Activated naive CD8-positive, alpha-beta T cell treated with anti-CD3 and anti-CD28 coated beads for 36 hours (primary cell): ENCODE data around the gene PSMG1. TPM values are rescaled to one million over a fixed set of nuclear protein-coding genes. Genes with fewer than 3 reads are reported as not detected.

ENCODE experiments used
- DNase-seq: peaks from one replicate; pipeline ENCODE4 v3.0.0; 2021
- H3K27ac Mint-ChIP-seq: one replicate; pipeline ENCODE4 v1.8.0; 2022; ENCODE audit warnings: mild to moderate bottlenecking, moderate library complexity, mixed read lengths
- H3K27me3 Mint-ChIP-seq: one replicate; pipeline ENCODE4 v1.8.0; 2022; ENCODE audit warnings: mild to moderate bottlenecking, mixed read lengths
- H3K36me3 Mint-ChIP-seq: one replicate; pipeline ENCODE4 v1.8.0; 2021; ENCODE audit warnings: mild to moderate bottlenecking, mixed read lengths
- H3K4me1 Mint-ChIP-seq: one replicate; pipeline ENCODE4 v1.8.0; 2021; ENCODE audit warnings: mixed read lengths
- H3K4me3 Mint-ChIP-seq: one replicate; pipeline ENCODE4 v1.8.0; 2022; ENCODE audit warnings: mild to moderate bottlenecking, moderate library complexity, mixed read lengths
- H3K9me3 Mint-ChIP-seq: one replicate; pipeline ENCODE4 v1.8.0; 2022; ENCODE audit warnings: mixed read lengths
- total RNA-seq, 2 experiments: library from RNA; stranded (reverse); gene quantifications; one replicate each; pipeline ENCODE4 v1.2.3, GENCODE V29; 2021

Gene PSMG1
- total RNA-seq, 2 experiments from 2014 or later, result 135 to 143 TPM

- peaks cover 32% of the 10 kb centered on the region for H3K4me1 Mint-ChIP-seq
- no peak overlapping the region for H3K4me3 Mint-ChIP-seq
- DNase-seq, result no peak
- peak overlapping the region; percentile 26 for H3K27ac Mint-ChIP-seq
- no peaks in the 10 kb centered on the region for H3K27me3 Mint-ChIP-seq
- H3K36me3 Mint-ChIP-seq, result peaks cover 38% of the 10 kb centered on the region
- no peaks in the 10 kb centered on the region for H3K9me3 Mint-ChIP-seq
Observed at GRCh38 chr21:39198800-39199199, 15.5 kb upstream of the PSMG1 start.

DNA sequence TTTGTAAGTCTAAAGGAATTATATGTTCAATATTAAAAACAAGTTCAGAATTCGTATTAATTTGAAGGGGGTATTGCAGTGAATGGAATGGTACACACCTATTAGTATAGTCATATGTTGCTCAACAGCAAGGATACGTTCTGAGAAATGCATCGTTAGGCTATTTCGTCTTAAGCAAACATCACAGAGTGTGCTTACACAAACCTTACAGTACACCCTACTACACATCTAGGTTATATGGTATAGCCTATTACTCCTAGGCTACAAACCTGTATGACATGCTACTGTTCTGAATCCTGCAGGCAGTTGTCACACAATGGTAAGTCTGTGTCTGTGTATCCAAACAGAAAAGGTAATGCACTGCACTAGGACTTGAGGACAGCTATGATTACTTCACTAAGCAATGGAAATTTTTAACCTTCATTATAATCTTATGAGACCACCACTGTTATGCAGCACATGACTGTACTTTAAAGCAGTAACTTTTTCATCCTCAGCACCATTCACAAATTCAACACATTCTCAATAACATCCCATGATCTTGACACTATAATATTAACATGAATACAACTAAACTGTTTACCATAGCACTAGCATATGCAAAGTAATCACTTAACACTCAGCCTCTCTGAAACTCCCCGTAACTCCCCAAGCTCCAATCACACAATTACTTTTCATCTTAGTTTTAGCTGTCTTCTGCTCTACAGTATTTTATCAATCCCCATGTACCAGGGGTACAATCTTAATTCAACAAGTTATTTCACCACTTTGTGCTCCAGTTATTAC lies 14.4 kb upstream of the PSMG1 start:
- Mint-ChIP-seq H3K36me3 (peaks cover 38% of the 10 kb centered on the region), H3K4me3 (no peak overlapping the region), H3K27me3 (no peaks in the 10 kb centered on the region), H3K27ac (peak overlapping the region; percentile 50), H3K9me3 (no peaks in the 10 kb centered on the region), H3K4me1 (peaks cover 32% of the 10 kb centered on the region)
- no peak for DNase-seq

- no peak for DNase-seq
- H3K27ac Mint-ChIP-seq, result peak overlapping the region; percentile 81
- H3K9me3 Mint-ChIP-seq, result no peaks in the 10 kb centered on the region
- H3K27me3 Mint-ChIP-seq, result no peaks in the 10 kb centered on the region
- H3K4me1 Mint-ChIP-seq, result peaks cover 32% of the 10 kb centered on the region
- no peak overlapping the region for H3K4me3 Mint-ChIP-seq
- peaks cover 42% of the 10 kb centered on the region for H3K36me3 Mint-ChIP-seq
Observed at GRCh38 chr21:39196838-39197237, 13.6 kb upstream of the PSMG1 start.

DNA sequence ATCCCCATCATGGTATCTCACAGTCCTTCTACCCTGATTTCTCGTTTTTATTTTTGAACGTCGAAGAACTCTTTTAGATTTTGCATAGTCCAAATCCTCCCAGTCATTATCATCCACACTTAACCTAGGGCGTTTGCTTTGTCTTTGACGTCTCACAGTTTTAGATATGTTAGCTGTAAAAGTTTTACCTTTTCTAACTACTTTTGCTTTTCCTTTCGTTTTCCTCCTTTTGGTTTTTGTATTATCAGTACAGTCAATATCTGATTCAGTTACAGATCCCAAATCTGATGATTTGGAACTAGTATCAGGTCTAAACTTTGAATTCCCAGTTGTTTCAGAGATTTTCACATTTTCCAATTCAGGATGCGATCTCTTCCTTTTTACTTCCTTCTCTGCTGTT lies 13.1 kb upstream of the PSMG1 start:
- Mint-ChIP-seq H3K27ac (peak overlapping the region; percentile 81), H3K4me1 (peaks cover 32% of the 10 kb centered on the region), H3K4me3 (peak overlapping the region; percentile 16), H3K27me3 (no peaks in the 10 kb centered on the region), H3K9me3 (no peaks in the 10 kb centered on the region), H3K36me3 (peaks cover 42% of the 10 kb centered on the region)
- DNase-seq, result no peak

DNA sequence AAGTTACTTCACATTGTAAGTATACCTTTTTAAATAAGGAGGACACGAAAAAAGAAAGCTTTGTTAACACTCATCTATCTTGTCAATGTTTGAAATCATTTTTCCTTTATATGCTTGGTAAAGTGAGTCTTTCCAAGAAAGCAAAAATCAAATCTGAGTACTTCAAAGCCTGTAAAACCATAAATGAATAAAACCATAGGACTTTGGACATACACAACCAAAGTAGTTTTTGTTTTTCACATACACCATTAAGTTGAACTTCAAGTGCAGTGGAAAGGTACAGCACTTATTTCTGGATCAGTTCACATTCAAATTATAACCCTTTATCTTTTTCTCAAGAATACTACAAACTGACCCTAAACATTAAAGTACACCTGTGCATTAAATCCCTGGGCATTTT lies 10.1 kb upstream of the PSMG1 start:
- H3K36me3 Mint-ChIP-seq, result peaks cover 39% of the 10 kb centered on the region
- H3K27ac Mint-ChIP-seq, result no peak overlapping the region
- no peaks in the 10 kb centered on the region for H3K9me3 Mint-ChIP-seq
- H3K27me3 Mint-ChIP-seq, result no peaks in the 10 kb centered on the region
- no peak overlapping the region for H3K4me3 Mint-ChIP-seq
- peaks cover 50% of the 10 kb centered on the region for H3K4me1 Mint-ChIP-seq
- DNase-seq, result no peak

DNA sequence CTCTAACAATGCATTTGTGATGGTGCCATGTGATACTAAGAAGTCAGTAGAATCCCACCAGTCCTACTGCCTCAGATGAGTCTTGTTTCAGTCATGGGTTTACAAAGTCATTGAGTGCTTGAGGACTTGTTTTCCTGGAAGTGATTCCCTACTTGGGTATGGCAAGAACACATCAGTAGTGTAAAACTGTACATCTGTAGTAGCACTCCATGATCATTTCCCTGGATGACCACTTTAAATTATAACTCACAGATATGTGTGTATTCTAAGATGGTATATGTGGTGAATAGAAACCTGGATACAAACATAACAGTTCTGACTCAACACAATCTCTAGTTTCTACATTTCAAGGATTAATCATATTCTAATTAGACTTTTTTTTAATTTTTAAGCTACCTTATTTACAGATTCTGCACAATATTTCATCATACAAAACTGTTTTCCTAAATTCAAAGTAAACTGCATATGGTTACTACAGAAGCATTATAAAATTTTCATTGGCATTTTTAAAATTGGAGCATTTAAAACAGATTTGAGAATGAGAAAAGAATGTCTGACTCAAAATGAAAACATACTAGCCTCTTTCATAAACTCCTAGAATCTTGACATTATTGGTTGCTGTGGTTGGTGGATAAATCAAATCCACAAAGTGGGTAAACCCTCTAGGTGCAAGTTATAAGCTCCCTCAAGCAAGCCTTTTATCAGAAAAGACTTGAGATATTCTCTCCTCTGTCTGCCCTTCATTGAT lies 6.8 kb upstream of the PSMG1 start:
- Mint-ChIP-seq H3K9me3 (no peaks in the 10 kb centered on the region), H3K4me1 (peaks cover 53% of the 10 kb centered on the region), H3K4me3 (peak overlapping the region; percentile 12), H3K27me3 (no peaks in the 10 kb centered on the region), H3K36me3 (peaks cover 11% of the 10 kb centered on the region), H3K27ac (peak overlapping the region; percentile 40)
- no peak for DNase-seq

DNA sequence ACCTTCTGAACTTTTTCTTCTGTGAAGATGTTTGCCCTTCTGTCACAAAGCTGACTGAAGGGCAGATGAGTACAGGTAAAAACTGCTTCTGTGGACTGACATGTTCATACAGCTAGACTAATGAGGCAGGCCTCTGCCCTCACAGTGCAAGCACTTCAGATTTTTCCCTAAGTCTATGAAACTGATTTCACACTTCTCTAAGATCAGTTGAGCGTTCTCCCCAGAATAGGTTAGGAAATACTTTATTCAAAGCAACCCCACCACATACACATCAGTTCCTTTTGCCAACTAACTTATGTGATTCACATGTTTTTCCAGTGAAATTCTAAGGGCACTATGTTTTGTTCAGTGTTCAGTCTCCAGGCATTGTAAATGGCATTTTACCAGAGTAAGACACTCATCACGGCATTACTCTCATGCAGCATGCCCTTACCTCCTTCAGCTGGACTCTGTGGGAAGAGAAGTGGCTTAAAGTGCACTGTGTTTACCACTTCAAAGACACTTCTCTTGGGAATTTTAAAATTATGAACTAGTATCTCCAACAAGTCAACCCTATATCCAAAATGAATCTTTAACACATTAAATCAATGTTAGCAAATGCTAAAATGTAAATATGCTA lies 5.4 kb upstream of the PSMG1 start:
- Mint-ChIP-seq H3K27ac (peak overlapping the region; percentile 16), H3K9me3 (no peaks in the 10 kb centered on the region), H3K27me3 (no peaks in the 10 kb centered on the region), H3K36me3 (peaks cover 5% of the 10 kb centered on the region), H3K4me3 (no peak overlapping the region), H3K4me1 (peaks cover 61% of the 10 kb centered on the region)
- DNase-seq, result no peak

- Mint-ChIP-seq H3K4me1 (peaks cover 64% of the 10 kb centered on the region), H3K9me3 (no peaks in the 10 kb centered on the region), H3K27me3 (no peaks in the 10 kb centered on the region), H3K4me3 (no peak overlapping the region), H3K27ac (no peak overlapping the region), H3K36me3 (peaks cover 10% of the 10 kb centered on the region)
- DNase-seq, result no peak
Observed at GRCh38 chr21:39187141-39187540, 3.9 kb upstream of the PSMG1 start.

DNA sequence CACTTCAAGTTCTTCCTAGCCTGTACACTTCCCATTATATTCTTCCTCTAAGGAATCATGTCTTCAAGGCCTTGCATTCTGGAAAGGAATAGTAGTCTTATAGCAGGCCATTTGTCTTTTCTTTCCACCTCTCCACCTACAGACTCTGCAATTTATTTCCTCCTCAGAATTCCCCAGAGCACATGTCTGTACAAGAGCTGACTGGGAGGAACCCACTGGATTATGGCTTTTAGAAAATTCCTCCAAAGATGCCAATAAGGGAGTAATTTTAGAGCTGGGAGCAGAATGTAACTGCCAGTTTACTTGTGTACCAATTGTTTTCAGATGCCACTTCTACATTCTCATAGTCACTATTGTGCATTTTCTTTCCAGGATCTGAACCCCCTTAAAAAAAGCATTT lies 3.4 kb upstream of the PSMG1 start:
- DNase-seq, result no peak
- Mint-ChIP-seq H3K27ac (peak overlapping the region; percentile 17), H3K4me1 (peaks cover 68% of the 10 kb centered on the region), H3K36me3 (peaks cover 11% of the 10 kb centered on the region), H3K27me3 (no peaks in the 10 kb centered on the region), H3K4me3 (no peak overlapping the region), H3K9me3 (no peaks in the 10 kb centered on the region)

DNA sequence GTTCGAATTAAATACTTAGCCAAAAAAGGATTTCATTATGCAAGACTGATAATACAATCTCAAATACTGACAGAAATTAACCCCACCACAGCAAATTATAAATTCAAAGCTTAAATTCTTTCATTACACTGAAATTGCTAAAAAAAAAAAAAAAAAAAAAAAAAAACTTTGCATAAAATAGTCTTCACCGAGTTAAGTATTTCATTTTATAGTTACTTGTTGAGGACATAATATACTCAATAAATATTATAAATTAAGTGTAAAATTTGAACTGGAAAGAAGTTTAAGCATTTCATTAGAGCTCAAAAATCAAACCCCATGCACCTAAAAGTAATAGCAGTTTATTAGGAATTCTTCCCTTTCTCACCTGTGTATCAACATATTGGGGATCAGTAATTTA lies 1.9 kb upstream of the PSMG1 start:
- H3K27me3 Mint-ChIP-seq, result no peaks in the 10 kb centered on the region
- peak overlapping the region; percentile 98 for H3K4me3 Mint-ChIP-seq
- H3K4me1 Mint-ChIP-seq, result peaks cover 70% of the 10 kb centered on the region
- no peaks in the 10 kb centered on the region for H3K9me3 Mint-ChIP-seq
- H3K36me3 Mint-ChIP-seq, result peaks cover 18% of the 10 kb centered on the region
- DNase-seq, result no peak
- no peak overlapping the region for H3K27ac Mint-ChIP-seq

DNA sequence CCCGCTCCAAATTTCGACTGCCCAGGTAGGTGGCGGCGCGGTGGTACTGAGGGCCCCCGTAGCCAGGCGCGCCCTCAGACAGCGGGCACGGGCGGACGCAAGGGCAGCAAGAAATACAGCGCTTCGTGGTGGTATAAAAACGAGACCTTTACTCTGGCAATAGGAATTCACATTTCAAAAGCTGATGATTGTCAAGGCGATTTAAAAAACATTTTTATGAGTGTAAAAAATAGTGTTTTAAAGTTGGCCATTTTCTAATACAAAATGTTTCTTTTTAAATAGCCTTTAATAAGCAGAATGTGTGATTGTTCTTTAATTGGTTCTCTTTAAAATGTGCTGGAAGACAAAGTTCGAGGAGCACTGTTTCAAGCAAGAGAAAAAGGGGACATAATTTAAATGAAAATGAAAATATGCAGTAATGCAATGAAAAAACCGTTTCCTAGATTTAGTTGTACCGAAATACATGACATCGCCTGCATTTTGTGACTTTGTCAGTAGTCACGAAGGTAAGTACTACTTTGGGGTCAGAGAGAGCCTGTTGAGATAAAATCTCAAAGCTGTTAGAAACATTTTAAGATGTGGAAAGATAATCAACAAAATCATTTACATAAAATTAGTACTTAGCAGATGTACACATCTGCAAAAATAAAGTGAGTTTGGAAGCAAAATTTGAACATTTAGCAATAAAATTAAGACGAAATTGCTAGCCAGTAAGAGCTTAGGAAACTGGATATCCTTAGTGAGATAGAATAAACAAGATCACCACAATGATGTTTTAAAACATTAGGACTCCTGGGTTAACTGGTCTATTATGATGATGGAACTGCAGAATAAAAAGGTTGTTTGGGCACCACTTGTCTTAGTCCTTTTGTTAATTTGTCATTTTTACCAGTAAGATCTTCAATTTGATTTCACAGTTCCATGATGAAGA lies 1.1 kb upstream of the PSMG1 start:
- DNase-seq, result no peak
- H3K9me3 Mint-ChIP-seq, result no peaks in the 10 kb centered on the region
- peak overlapping the region; percentile 98 for H3K27ac Mint-ChIP-seq
- H3K4me3 Mint-ChIP-seq, result peak overlapping the region; percentile 98
- H3K36me3 Mint-ChIP-seq, result peaks cover 23% of the 10 kb centered on the region
- no peaks in the 10 kb centered on the region for H3K27me3 Mint-ChIP-seq
- H3K4me1 Mint-ChIP-seq, result peaks cover 66% of the 10 kb centered on the region

GRCh38 chr21:39182484-39183271 lies 573 bp downstream of the PSMG1 start:
- peak overlapping the region; percentile 98 for H3K27ac Mint-ChIP-seq
- peak overlapping the region; percentile 98 for H3K4me3 Mint-ChIP-seq
- peaks cover 54% of the 10 kb centered on the region for H3K4me1 Mint-ChIP-seq
- H3K27me3 Mint-ChIP-seq, result no peaks in the 10 kb centered on the region
- H3K36me3 Mint-ChIP-seq, result peaks cover 29% of the 10 kb centered on the region
- DNase-seq, result no peak
- no peaks in the 10 kb centered on the region for H3K9me3 Mint-ChIP-seq

GRCh38 chr21:39182016-39182415 lies 1.2 kb downstream of the PSMG1 start:
- no peak for DNase-seq
- Mint-ChIP-seq H3K4me3 (peak overlapping the region; percentile 98), H3K27ac (peak overlapping the region; percentile 98), H3K4me1 (peaks cover 48% of the 10 kb centered on the region), H3K9me3 (no peaks in the 10 kb centered on the region), H3K36me3 (peaks cover 29% of the 10 kb centered on the region), H3K27me3 (no peaks in the 10 kb centered on the region)
